Upper lobe of left lung (tissue), 4 donors: ENCODE measurements around the gene SYTL2.

Experiments
- POLR2A ChIP-seq, 4 donors: fragments of 450-650 bp; IDR thresholded peaks; one replicate each; pipeline ENCODE4 v1.5.1; 2016 to 2017; ENCODE audit warnings: antibody characterized with exemption in 4 of 4, mild to moderate bottlenecking in 2 of 4
- TF ChIP-seq, protein P1 (sequence below), 6 experiments: fragments of 450-650 bp in 4 of 6; fragments of 200-600 bp in 2 of 6; sonication (generic) in 2 of 6; IDR thresholded peaks; one replicate each; pipeline ENCODE4 v1.5.1; 2016 to 2019; ENCODE audit warnings: antibody characterized with exemption in 6 of 6

DNA sequence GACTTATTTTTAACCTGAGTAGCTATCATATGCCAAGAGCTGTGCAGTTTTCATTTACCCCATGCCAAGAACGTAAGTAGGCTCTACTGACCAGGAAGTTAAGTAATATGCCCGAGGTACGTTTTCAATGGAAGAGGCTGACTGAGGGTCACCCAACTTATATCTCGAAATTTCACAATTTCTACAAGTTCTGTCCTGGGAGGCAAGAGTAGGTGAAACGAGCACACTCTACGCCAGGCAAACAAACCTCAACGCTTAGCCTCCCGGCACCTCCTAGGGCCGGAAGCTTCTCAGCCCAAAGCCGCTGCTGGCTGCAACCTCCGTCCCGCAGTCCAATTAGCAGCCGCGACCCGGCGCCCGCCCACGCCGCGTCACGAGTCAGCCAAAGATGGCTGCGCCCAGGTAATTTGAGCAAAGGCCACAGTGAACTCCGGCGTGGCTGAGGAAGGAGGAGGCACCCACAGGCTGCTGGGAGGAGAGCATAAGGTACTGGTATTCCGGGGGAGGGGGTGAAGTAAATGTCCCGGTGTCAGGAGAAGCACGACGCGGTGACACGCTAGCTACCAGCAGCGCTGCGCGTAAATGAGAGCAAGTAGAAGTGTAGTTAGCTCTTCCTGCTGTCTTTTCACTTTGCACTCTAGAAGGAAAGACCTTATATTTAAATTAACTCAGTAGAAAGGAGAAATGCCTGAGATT is 163.2 kb downstream of the SYTL2 start, which contains the start of gene TMEM126A:
- TF ChIP-seq, protein P1, sequence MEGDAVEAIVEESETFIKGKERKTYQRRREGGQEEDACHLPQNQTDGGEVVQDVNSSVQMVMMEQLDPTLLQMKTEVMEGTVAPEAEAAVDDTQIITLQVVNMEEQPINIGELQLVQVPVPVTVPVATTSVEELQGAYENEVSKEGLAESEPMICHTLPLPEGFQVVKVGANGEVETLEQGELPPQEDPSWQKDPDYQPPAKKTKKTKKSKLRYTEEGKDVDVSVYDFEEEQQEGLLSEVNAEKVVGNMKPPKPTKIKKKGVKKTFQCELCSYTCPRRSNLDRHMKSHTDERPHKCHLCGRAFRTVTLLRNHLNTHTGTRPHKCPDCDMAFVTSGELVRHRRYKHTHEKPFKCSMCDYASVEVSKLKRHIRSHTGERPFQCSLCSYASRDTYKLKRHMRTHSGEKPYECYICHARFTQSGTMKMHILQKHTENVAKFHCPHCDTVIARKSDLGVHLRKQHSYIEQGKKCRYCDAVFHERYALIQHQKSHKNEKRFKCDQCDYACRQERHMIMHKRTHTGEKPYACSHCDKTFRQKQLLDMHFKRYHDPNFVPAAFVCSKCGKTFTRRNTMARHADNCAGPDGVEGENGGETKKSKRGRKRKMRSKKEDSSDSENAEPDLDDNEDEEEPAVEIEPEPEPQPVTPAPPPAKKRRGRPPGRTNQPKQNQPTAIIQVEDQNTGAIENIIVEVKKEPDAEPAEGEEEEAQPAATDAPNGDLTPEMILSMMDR (IDR thresholded peaks at IDR 0.05): peak in 1 of 6 experiments; percentile 7
- TF ChIP-seq POLR2A (IDR thresholded peaks at IDR 0.05): peak in 2 of 4 donors; percentile 52 to 80
